HL-60 (cell line): ENCODE results near the gene RASA2.
"Not testable (repeated sequence)": the region's sequence is repeated elsewhere in the genome, so short reads cannot be mapped to it uniquely, and the experiment has no call there.

ENCODE experiments used
- DNase-seq, 2 experiments: peaks; one replicate each; pipeline ENCODE4 v3.0.0-alpha.2; 2010 to 2020; ENCODE audit warnings: low read depth in 1 of 2, low spot score in 1 of 2
- H3K27ac ChIP-seq: fragments of 250-450 bp; sonication (Bioruptor Pico); replicated peaks from 2 replicates; pipeline ENCODE4 v1.5.1; 2020; ENCODE audit warnings: mild to moderate bottlenecking, moderate library complexity
- H3K27me3 ChIP-seq: fragments of 250-450 bp; sonication (Bioruptor Pico); 2 replicates; pipeline ENCODE4 v1.5.1; 2021; ENCODE audit warnings: mild to moderate bottlenecking, moderate library complexity; ENCODE audit not compliant: insufficient read depth, poor library complexity, severe bottlenecking
- H3K4me3 ChIP-seq: replicated peaks from 2 replicates; pipeline ENCODE4 v1.5.1; 2011; ENCODE audit warnings: mild to moderate bottlenecking, control low read depth, low read length; ENCODE audit not compliant: insufficient read depth
- GABPA ChIP-seq: IDR thresholded peaks from 2 replicates; pipeline ENCODE4 v1.6.1; 2012; ENCODE audit warnings: low read depth
- POLR2AphosphoS5 ChIP-seq: IDR thresholded peaks from 2 replicates; pipeline ENCODE4 v1.6.1; 2012; ENCODE audit warnings: low read depth
- SPI1 ChIP-seq: IDR thresholded peaks from 2 replicates; pipeline ENCODE4 v1.6.1; 2012; ENCODE audit warnings: low read depth, mild to moderate bottlenecking, borderline replicate concordance
- TF ChIP-seq, protein P1 (sequence below): IDR thresholded peaks from one replicate; pipeline ENCODE4 v1.5.1; 2011; ENCODE audit warnings: low read length, control low read depth, inconsistent platforms; ENCODE audit not compliant: insufficient read depth
- TF ChIP-seq, protein P2 (sequence below): IDR thresholded peaks from 2 replicates; pipeline ENCODE4 v1.6.1; 2012; ENCODE audit warnings: low read depth; ENCODE audit not compliant: insufficient replicate concordance

RASA2 gene

DNA sequence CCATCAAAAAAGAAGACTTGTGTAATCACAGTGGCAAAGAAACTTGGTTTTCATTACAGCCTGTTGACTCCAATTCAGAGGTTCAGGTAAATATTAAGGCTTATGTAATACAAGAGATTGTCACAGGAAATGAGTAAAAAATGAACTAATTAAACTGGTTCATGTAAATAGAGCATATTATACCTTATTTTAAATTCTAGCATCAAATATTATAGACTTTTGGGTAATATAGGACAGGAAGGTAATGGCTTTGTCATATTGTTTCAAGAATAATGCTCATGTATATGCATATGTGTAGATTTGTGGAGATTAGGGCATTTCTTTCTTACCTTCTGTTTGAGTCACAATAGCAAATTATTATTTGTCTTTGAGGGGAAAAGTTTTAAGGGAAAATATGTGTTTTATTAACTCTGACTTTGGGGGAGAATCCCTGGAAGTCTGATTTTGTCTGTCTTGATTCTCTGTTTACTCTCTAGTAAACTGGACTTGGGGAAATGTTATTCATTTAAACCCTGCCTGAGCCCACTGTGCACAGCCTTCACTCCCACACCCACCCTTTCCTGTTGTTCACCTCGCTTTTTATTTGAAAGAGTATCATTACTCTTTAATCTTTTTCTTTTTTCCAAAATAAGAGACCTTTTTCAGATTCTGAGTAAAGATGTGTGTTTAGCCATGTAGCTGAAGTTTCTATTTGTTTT, 43.0 kb downstream of the RASA2 start:
- Histone ChIP-seq H3K27me3 (no peaks in the 10 kb centered on the region), H3K27ac (no peak overlapping the region), H3K4me3 (no peak overlapping the region)
- no peak for DNase-seq
- no peak for TF ChIP-seq GABPA
- TF ChIP-seq, protein P1, sequence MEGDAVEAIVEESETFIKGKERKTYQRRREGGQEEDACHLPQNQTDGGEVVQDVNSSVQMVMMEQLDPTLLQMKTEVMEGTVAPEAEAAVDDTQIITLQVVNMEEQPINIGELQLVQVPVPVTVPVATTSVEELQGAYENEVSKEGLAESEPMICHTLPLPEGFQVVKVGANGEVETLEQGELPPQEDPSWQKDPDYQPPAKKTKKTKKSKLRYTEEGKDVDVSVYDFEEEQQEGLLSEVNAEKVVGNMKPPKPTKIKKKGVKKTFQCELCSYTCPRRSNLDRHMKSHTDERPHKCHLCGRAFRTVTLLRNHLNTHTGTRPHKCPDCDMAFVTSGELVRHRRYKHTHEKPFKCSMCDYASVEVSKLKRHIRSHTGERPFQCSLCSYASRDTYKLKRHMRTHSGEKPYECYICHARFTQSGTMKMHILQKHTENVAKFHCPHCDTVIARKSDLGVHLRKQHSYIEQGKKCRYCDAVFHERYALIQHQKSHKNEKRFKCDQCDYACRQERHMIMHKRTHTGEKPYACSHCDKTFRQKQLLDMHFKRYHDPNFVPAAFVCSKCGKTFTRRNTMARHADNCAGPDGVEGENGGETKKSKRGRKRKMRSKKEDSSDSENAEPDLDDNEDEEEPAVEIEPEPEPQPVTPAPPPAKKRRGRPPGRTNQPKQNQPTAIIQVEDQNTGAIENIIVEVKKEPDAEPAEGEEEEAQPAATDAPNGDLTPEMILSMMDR = no peak
- no peak for TF ChIP-seq SPI1
- TF ChIP-seq POLR2AphosphoS5 = no peak
- TF ChIP-seq, protein P2, sequence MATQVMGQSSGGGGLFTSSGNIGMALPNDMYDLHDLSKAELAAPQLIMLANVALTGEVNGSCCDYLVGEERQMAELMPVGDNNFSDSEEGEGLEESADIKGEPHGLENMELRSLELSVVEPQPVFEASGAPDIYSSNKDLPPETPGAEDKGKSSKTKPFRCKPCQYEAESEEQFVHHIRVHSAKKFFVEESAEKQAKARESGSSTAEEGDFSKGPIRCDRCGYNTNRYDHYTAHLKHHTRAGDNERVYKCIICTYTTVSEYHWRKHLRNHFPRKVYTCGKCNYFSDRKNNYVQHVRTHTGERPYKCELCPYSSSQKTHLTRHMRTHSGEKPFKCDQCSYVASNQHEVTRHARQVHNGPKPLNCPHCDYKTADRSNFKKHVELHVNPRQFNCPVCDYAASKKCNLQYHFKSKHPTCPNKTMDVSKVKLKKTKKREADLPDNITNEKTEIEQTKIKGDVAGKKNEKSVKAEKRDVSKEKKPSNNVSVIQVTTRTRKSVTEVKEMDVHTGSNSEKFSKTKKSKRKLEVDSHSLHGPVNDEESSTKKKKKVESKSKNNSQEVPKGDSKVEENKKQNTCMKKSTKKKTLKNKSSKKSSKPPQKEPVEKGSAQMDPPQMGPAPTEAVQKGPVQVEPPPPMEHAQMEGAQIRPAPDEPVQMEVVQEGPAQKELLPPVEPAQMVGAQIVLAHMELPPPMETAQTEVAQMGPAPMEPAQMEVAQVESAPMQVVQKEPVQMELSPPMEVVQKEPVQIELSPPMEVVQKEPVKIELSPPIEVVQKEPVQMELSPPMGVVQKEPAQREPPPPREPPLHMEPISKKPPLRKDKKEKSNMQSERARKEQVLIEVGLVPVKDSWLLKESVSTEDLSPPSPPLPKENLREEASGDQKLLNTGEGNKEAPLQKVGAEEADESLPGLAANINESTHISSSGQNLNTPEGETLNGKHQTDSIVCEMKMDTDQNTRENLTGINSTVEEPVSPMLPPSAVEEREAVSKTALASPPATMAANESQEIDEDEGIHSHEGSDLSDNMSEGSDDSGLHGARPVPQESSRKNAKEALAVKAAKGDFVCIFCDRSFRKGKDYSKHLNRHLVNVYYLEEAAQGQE = no peak

DNA sequence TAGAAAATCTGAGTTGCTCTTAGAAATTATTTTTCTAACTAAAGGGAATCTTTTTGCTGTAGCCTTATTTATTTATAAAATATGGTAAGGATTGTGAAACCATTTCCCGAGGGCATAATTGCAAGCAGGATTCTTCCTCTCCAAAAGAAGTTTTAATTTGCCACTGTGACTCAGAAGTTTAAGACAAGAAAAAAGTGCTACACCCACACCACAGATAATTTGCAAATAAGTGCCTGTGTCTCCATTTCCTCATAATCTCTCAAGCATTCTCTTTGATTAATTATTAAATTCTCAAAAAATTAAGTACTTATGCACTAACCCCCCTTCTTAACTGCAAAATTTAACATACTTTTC, 43.6 kb downstream of the RASA2 start:
- H3K27me3 ChIP-seq = no peaks in the 10 kb centered on the region
- DNase-seq = no peak

DNA sequence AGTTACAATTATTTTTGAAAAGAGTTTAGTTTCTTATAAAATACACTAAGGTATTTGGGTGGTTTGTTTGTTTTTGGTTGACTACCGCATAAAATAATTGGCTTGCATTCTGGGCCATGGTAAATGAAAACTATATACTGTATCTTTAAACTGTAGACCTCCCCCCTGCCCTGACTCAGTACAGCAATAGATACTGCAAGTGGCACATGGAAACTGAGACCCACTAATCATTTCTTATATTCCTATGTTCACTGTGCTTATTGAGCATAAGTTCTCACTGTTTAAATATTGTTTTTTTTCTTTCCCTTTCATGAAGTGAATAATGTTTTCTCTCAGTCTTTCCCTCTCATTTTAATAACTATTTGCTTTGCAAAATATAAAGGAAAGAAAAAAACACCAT, 45.8 kb downstream of the RASA2 start:
- Histone ChIP-seq H3K4me3 (no peak overlapping the region), H3K27me3 (no peaks in the 10 kb centered on the region), H3K27ac (no peak overlapping the region)
- no peak for DNase-seq
- TF ChIP-seq, protein P1 = no peak
- no peak for TF ChIP-seq SPI1
- TF ChIP-seq GABPA = no peak
- TF ChIP-seq POLR2AphosphoS5 = no peak
- TF ChIP-seq, protein P2 = no peak

More for the DNA sequence above, 43.6 kb downstream of the RASA2 start:
- TF ChIP-seq POLR2AphosphoS5 (no peak), SPI1 (no peak)
- TF ChIP-seq, protein P1 = no peak
- H3K4me3 ChIP-seq = no peak overlapping the region
- no peak overlapping the region; the same call in 1 of the 2 replicates for H3K27ac ChIP-seq

DNA sequence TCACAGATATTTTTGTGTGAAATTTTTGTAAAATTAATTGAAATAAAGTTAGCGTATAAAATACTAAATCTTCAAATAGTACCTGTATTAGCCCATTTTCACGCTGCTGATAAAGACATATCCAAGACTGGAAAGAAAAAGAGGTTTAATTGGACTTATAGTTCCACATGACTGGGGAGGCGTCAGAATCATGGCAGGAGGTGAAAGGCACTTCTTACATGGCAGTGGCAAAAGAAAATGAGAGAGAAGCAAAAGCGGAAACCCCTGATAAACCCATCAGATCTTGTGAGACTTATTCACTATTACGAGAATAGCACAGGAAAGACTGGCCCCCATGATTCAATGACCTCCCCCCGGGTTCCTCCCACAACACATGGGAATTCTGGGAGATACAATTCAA, 49.2 kb downstream of the RASA2 start:
- H3K27me3 ChIP-seq, H3K4me3 ChIP-seq, H3K27ac ChIP-seq, DNase-seq: not testable (repeated sequence)
